SK-N-SH (cell line): Measurements from ENCODE around the gene CNTLN.

ENCODE experiments used
- CHD2 ChIP-seq: fragments of 150-350 bp; IDR thresholded peaks from 2 replicates; pipeline ENCODE4 v1.6.1; 2018; ENCODE audit warnings: low read length; ENCODE audit not compliant: partially characterized antibody
- EP300 ChIP-seq, 2 experiments: IDR thresholded peaks; 2 replicates each; pipeline versions ENCODE4 v1.4.0 to v1.6.1; 2012; ENCODE audit warnings: borderline replicate concordance in 1 of 2, low read depth in 1 of 2, low read length in 1 of 2
- GABPA ChIP-seq: IDR thresholded peaks from 2 replicates; pipeline ENCODE4 v1.4.0; 2012; ENCODE audit warnings: low read depth, mild to moderate bottlenecking
- GATA2 ChIP-seq: sonication (generic); formaldehyde crosslinking; IDR thresholded peaks from 2 replicates; pipeline ENCODE4 v1.5.0; 2020; ENCODE audit warnings: mild to moderate bottlenecking, missing genetic modification reagents
- NRF1 ChIP-seq: IDR thresholded peaks from 2 replicates; pipeline ENCODE4 v1.6.1; 2012; ENCODE audit warnings: low read depth, mild to moderate bottlenecking, low read length
- POLR2AphosphoS5 ChIP-seq: IDR thresholded peaks from 2 replicates; pipeline ENCODE4 v1.6.1; 2012; ENCODE audit warnings: low read depth, low read length
- SIN3A ChIP-seq: IDR thresholded peaks from 2 replicates; pipeline ENCODE4 v1.6.1; 2012; ENCODE audit warnings: low read depth, mild to moderate bottlenecking, low read length, moderate library complexity, borderline replicate concordance
- SMC3 ChIP-seq: IDR thresholded peaks from 2 replicates; pipeline ENCODE4 v1.6.1; 2012; ENCODE audit warnings: low read depth, low read length, improper control_type of control experiment
- TAF1 ChIP-seq: IDR thresholded peaks from 2 replicates; pipeline ENCODE4 v1.6.1; 2012; ENCODE audit warnings: low read depth, mild to moderate bottlenecking, low read length, moderate library complexity, borderline replicate concordance
- TEAD4 ChIP-seq: IDR thresholded peaks from 2 replicates; pipeline ENCODE4 v1.4.0; 2012; ENCODE audit warnings: mild to moderate bottlenecking, borderline replicate concordance; ENCODE audit not compliant: insufficient read depth
- TF ChIP-seq, protein P1 (sequence below): IDR thresholded peaks from 2 replicates; pipeline ENCODE4 v1.4.0; 2012; ENCODE audit warnings: low read depth
- TF ChIP-seq, protein P2 (sequence below): fragments of 200-600 bp; sonication (generic); IDR thresholded peaks from 2 replicates; pipeline ENCODE4 v1.6.1; 2017; ENCODE audit warnings: antibody characterized with exemption, mild to moderate bottlenecking, moderate library complexity
- TF ChIP-seq, protein P3 (sequence below): fragments of 150-350 bp; IDR thresholded peaks from 2 replicates; pipeline ENCODE4 v1.6.1; 2017; ENCODE audit warnings: antibody characterized with exemption, low read length, low read depth, borderline replicate concordance
- TF ChIP-seq, protein P4 (sequence below): IDR thresholded peaks from 2 replicates; pipeline ENCODE4 v1.6.1; 2012; ENCODE audit warnings: mild to moderate bottlenecking, low read depth, low read length, moderate library complexity

DNA sequence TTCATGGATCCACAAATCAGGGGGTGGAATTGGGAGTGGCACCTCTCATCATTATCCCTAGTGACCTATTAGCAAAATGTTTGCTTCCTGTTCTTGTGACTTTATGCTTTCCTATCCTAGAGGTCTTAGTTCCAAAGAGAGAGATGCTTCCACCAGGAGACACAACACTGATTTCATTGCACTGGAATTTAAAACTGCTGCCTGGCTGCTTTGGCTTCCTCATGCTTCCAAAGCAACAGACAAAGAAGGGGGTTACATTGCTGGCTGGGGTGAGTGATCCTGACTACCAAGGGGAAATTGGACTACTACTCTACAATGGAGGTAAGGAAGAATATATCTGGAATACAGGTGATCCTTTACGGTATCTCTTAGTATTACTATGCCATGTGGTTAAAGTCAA, 374.9 kb downstream of the CNTLN start:
- no peak for TF ChIP-seq GATA2
- TF ChIP-seq, protein P1, sequence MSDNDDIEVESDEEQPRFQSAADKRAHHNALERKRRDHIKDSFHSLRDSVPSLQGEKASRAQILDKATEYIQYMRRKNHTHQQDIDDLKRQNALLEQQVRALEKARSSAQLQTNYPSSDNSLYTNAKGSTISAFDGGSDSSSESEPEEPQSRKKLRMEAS: no peak
- TF ChIP-seq, protein P2, sequence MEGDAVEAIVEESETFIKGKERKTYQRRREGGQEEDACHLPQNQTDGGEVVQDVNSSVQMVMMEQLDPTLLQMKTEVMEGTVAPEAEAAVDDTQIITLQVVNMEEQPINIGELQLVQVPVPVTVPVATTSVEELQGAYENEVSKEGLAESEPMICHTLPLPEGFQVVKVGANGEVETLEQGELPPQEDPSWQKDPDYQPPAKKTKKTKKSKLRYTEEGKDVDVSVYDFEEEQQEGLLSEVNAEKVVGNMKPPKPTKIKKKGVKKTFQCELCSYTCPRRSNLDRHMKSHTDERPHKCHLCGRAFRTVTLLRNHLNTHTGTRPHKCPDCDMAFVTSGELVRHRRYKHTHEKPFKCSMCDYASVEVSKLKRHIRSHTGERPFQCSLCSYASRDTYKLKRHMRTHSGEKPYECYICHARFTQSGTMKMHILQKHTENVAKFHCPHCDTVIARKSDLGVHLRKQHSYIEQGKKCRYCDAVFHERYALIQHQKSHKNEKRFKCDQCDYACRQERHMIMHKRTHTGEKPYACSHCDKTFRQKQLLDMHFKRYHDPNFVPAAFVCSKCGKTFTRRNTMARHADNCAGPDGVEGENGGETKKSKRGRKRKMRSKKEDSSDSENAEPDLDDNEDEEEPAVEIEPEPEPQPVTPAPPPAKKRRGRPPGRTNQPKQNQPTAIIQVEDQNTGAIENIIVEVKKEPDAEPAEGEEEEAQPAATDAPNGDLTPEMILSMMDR: no peak
- TF ChIP-seq TEAD4: no peak
- TF ChIP-seq, protein P3, sequence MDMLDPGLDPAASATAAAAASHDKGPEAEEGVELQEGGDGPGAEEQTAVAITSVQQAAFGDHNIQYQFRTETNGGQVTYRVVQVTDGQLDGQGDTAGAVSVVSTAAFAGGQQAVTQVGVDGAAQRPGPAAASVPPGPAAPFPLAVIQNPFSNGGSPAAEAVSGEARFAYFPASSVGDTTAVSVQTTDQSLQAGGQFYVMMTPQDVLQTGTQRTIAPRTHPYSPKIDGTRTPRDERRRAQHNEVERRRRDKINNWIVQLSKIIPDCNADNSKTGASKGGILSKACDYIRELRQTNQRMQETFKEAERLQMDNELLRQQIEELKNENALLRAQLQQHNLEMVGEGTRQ: no peak
- no peak for TF ChIP-seq SMC3
- no peak for TF ChIP-seq TAF1
- TF ChIP-seq NRF1: no peak
- TF ChIP-seq CHD2: no peak
- TF ChIP-seq EP300 (IDR thresholded peaks at IDR 0.05; ENCODE audit: borderline replicate concordance in 1 of 2, low read depth in 1 of 2, low read length in 1 of 2): no peak
- TF ChIP-seq, protein P4, sequence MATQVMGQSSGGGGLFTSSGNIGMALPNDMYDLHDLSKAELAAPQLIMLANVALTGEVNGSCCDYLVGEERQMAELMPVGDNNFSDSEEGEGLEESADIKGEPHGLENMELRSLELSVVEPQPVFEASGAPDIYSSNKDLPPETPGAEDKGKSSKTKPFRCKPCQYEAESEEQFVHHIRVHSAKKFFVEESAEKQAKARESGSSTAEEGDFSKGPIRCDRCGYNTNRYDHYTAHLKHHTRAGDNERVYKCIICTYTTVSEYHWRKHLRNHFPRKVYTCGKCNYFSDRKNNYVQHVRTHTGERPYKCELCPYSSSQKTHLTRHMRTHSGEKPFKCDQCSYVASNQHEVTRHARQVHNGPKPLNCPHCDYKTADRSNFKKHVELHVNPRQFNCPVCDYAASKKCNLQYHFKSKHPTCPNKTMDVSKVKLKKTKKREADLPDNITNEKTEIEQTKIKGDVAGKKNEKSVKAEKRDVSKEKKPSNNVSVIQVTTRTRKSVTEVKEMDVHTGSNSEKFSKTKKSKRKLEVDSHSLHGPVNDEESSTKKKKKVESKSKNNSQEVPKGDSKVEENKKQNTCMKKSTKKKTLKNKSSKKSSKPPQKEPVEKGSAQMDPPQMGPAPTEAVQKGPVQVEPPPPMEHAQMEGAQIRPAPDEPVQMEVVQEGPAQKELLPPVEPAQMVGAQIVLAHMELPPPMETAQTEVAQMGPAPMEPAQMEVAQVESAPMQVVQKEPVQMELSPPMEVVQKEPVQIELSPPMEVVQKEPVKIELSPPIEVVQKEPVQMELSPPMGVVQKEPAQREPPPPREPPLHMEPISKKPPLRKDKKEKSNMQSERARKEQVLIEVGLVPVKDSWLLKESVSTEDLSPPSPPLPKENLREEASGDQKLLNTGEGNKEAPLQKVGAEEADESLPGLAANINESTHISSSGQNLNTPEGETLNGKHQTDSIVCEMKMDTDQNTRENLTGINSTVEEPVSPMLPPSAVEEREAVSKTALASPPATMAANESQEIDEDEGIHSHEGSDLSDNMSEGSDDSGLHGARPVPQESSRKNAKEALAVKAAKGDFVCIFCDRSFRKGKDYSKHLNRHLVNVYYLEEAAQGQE: no peak
- TF ChIP-seq GABPA: no peak
- TF ChIP-seq POLR2AphosphoS5: no peak
- no peak for TF ChIP-seq SIN3A
